NCI-H82 (cell line): Measurements from ENCODE around the gene PPP1R12B.
"Not testable (repeated sequence)": the region's sequence is repeated elsewhere in the genome, so short reads cannot be mapped to it uniquely, and the experiment has no call there.

Experiments
- DNase-seq: peaks from one replicate; lab custom pipeline; 2025; lab: John Stamatoyannopoulos, UW

PPP1R12B gene

GRCh38 chr1:202561726-202562443 is 213.4 kb downstream of the PPP1R12B start:
- no peak for DNase-seq

GRCh38 chr1:202562444-202563060 is 214.1 kb downstream of the PPP1R12B start:
- DNase-seq = no peak

- no peak for DNase-seq
Measured at GRCh38 chr1:202563818-202564217, 215.3 kb downstream of the PPP1R12B start.

GRCh38 chr1:202564958-202565495 is 216.5 kb downstream of the PPP1R12B start:
- DNase-seq = no peak

- DNase-seq = no peak
Measured at GRCh38 chr1:202565890-202566602, 217.5 kb downstream of the PPP1R12B start.

GRCh38 chr1:202567738-202568137 is 219.2 kb downstream of the PPP1R12B start:
- no peak for DNase-seq

GRCh38 chr1:202568410-202568809 is 219.9 kb downstream of the PPP1R12B start:
- DNase-seq = no peak

GRCh38 chr1:202568826-202569225 is 220.3 kb downstream of the PPP1R12B start:
- DNase-seq = no peak

GRCh38 chr1:202569393-202570322 is 221.2 kb downstream of the PPP1R12B start:
- no peak for DNase-seq

GRCh38 chr1:202571719-202572339 is 223.3 kb downstream of the PPP1R12B start:
- DNase-seq = peak; percentile 70

- no peak for DNase-seq
Measured at GRCh38 chr1:202572867-202573266, 224.4 kb downstream of the PPP1R12B start.

GRCh38 chr1:202575918-202576653 is 227.6 kb downstream of the PPP1R12B start:
- peak; percentile 75 for DNase-seq

- DNase-seq = no peak
Measured at GRCh38 chr1:202576816-202577215, 228.3 kb downstream of the PPP1R12B start.

GRCh38 chr1:202577381-202577780 is 228.9 kb downstream of the PPP1R12B start:
- peak; percentile 16 for DNase-seq

- DNase-seq = peak; percentile 85
Measured at GRCh38 chr1:202578001-202578504, 229.6 kb downstream of the PPP1R12B start.

GRCh38 chr1:202578565-202578964 is 230.1 kb downstream of the PPP1R12B start:
- DNase-seq = peak; percentile 94

- DNase-seq = peak; percentile 33
Measured at GRCh38 chr1:202579806-202580205, 231.3 kb downstream of the PPP1R12B start.

GRCh38 chr1:202580619-202581018 is 232.1 kb downstream of the PPP1R12B start:
- no peak for DNase-seq

GRCh38 chr1:202582350-202582749 is 233.9 kb downstream of the PPP1R12B start:
- not testable (repeated sequence) for DNase-seq
